ENCODE data around the gene TCF12. TPM values are rescaled to one million over a fixed set of nuclear protein-coding genes. Genes with fewer than 3 reads are reported as not detected.
A peak's percentile ranks its signal among the peaks of the same experiment; 100 is the strongest.

Gene TCF12
- total RNA-seq, 1 donor from 2014 or later: 144 TPM

DNA sequence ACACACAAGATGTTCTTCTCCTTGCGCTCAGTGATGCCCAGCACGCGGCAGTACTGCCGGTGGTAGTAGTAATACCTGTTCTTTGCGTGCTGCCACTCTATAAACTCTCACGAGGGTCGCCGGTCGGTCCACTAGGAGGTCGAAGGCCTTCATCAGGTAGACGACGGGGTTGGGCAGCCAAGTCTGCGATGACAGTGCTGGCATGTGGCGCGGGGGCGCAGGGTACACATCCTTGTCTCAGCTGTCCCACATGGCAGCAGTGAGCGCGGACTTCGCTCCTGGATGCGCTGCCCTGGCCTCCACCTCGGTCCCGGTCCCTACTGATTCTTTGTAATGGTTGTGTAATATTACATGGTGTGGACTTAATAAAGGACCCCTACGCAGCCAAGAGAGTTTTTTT is 407.8 kb downstream of the TCF12 start:
- TF ChIP-seq, protein P1, sequence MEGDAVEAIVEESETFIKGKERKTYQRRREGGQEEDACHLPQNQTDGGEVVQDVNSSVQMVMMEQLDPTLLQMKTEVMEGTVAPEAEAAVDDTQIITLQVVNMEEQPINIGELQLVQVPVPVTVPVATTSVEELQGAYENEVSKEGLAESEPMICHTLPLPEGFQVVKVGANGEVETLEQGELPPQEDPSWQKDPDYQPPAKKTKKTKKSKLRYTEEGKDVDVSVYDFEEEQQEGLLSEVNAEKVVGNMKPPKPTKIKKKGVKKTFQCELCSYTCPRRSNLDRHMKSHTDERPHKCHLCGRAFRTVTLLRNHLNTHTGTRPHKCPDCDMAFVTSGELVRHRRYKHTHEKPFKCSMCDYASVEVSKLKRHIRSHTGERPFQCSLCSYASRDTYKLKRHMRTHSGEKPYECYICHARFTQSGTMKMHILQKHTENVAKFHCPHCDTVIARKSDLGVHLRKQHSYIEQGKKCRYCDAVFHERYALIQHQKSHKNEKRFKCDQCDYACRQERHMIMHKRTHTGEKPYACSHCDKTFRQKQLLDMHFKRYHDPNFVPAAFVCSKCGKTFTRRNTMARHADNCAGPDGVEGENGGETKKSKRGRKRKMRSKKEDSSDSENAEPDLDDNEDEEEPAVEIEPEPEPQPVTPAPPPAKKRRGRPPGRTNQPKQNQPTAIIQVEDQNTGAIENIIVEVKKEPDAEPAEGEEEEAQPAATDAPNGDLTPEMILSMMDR (IDR thresholded peaks at IDR 0.05): no peak
- no peaks in the 10 kb centered on the region for H3K36me3 ChIP-seq
- intact Hi-C loops (cut with DNase I): no loop called here
- H3K27ac ChIP-seq: no peak overlapping the region
- H3K27me3 ChIP-seq: no peaks in the 10 kb centered on the region
- no peak for DNase-seq (ENCODE audit: low spot score in 2 of 2)
- H3K4me1 ChIP-seq: peaks cover 0 to 1% of the 10 kb centered on the region in 2 donors
- H3K9me3 ChIP-seq: no peaks in the 10 kb centered on the region
- H3K4me3 ChIP-seq: no peak overlapping the region

DNA sequence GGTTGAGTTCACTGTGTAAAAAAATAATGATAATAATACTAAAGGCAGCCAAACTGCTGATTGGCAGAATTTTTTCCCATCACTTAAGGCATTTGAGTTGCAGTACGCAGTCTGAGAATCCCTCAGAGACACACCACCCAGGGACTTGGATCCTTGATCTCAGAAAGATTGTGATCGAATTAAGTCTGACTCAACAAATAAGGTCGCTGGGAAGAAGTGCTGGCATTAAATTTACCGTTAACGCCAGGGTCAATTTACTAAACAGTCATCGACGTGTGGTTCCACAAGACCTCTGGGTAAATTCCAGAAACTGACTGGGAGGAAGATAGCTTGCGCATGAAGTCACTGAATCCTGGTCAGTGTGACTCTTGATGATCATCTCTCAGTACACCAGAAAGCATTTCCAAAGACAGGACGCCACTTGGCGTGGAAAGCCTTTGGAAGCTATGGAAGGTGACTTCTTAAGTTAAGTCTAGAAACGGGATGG is 409.6 kb downstream of the TCF12 start:
- Histone ChIP-seq H3K9me3 (no peaks in the 10 kb centered on the region), H3K27me3 (no peaks in the 10 kb centered on the region), H3K4me3 (no peak overlapping the region), H3K4me1 (no peaks in the 10 kb centered on the region), H3K27ac (no peak overlapping the region), H3K36me3 (no peaks in the 10 kb centered on the region)
- intact Hi-C loops (cut with DNase I): no loop called here
- TF ChIP-seq, protein P1 (IDR thresholded peaks at IDR 0.05): no peak
- peak in 1 of 2 donors; percentile 78 for DNase-seq (ENCODE audit: low spot score in 2 of 2)

DNA sequence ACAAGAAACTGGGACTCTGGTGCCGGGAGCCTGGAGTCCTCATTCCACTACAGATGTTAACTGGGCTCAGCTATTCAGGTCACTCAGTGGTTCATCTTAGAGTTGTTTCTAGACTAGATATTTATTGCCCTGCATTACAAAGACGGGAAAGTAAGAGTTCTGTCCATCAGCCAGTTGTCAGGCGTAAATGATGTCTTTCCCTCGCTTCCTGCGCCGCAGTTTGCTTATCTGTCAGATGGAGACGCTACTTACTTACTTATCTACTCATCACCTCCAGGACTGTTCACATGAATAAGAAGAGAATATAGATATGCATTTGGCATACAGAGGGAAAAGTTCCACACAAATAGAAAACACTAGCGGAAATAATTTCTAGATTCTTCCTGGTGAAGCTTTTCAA is 410.0 kb downstream of the TCF12 start:
- Histone ChIP-seq H3K4me1 (no peaks in the 10 kb centered on the region), H3K36me3 (no peaks in the 10 kb centered on the region), H3K27ac (no peak overlapping the region), H3K9me3 (no peaks in the 10 kb centered on the region), H3K27me3 (no peaks in the 10 kb centered on the region), H3K4me3 (no peak overlapping the region)
- intact Hi-C loops (cut with DNase I): no loop called here
- no peak for DNase-seq (ENCODE audit: low spot score in 2 of 2)
- TF ChIP-seq, protein P1 (IDR thresholded peaks at IDR 0.05): no peak

DNA sequence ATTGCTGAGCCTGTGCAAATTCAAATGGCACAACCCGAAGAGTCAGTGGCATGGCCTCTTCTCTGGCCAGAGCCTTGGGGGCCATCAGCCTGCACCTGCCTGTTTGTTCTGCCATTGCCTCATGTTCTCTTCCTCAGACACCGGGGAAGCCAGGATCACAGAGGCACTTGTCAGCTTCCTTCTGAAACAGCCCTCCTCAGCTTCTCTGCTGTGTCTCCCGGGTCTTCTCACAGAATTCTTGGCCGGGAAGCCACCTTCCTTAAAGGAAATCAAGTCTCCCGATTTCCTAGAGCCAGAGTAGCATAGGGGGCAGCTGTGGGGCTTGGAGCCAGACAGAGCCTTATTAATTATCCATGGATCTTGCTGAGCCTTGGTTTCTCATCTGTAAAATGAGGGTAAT is 410.5 kb downstream of the TCF12 start:
- DNase-seq (ENCODE audit: low spot score in 2 of 2): no peak
- H3K4me3 ChIP-seq: no peak overlapping the region
- intact Hi-C loops (cut with DNase I): no loop called here
- no peaks in the 10 kb centered on the region for H3K27me3 ChIP-seq
- H3K4me1 ChIP-seq: no peaks in the 10 kb centered on the region
- no peaks in the 10 kb centered on the region for H3K36me3 ChIP-seq
- H3K27ac ChIP-seq: no peak overlapping the region
- TF ChIP-seq, protein P1 (IDR thresholded peaks at IDR 0.05): no peak
- H3K9me3 ChIP-seq: no peaks in the 10 kb centered on the region

DNA sequence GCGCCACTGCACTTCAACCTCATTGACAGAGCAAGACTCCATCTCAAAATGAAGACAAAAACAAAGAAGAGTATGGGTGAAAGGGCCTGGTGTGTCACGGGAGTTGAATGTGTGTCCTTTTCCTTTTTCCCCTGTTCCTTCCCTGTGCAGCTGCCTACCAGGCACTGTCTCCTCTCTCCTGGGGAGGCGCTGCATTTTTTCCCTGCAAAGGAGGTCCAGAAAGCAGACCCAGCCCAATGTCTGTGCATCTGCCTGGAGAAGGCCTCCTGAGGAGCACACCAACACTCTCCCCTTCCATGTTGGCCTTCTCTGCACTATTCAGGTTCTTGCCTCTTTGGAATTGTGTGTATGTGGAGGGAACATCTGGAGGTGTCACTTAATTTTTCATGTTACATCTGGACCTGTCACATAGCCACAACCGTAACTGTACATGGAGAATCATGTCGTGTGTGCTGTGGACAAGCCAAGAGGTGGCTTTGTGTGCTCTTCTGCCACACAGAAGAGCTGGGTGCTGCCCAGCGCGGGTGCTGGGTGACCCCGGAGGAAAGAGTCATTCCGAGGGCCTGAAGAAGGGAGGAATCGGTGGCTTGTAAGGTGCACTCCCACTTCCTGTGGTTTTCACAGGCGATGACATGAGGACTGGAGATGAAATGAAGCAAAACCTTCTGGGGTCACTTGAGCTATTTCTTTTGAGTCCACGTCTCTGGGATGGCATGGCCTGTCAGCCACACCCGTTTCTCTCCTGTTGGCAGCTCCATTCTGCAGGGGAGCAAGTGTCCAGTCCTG is 411.3 kb downstream of the TCF12 start:
- no peak overlapping the region for H3K27ac ChIP-seq
- H3K36me3 ChIP-seq: no peaks in the 10 kb centered on the region
- no peaks in the 10 kb centered on the region for H3K27me3 ChIP-seq
- no peaks in the 10 kb centered on the region for H3K4me1 ChIP-seq
- no peak for DNase-seq (ENCODE audit: low spot score in 2 of 2)
- H3K9me3 ChIP-seq: no peaks in the 10 kb centered on the region
- no peak overlapping the region for H3K4me3 ChIP-seq
- intact Hi-C loops (cut with DNase I): no loop called here
- TF ChIP-seq, protein P1 (IDR thresholded peaks at IDR 0.05): no peak
